Right cardiac atrium (tissue), 5 donors: ENCODE measurements around the gene SLC1A3. TPM values are rescaled to one million over a fixed set of nuclear protein-coding genes. Genes with fewer than 3 reads are reported as not detected.

ENCODE experiments used
- ATAC-seq, 2 donors: fragments of 200-7000 bp; cut with Tn5 transposase; one replicate each; pipeline versions ENCODE4 v1.8.0 to v1.9.1; 2020; ENCODE audit warnings: moderate library complexity in 2 of 2, mild to moderate bottlenecking in 1 of 2
- DNase-seq, 3 donors: peaks; one replicate each; pipeline ENCODE4 v3.0.0-alpha.2; 2020
- H3K27ac ChIP-seq: one replicate; pipeline ENCODE4 v1.5.1; 2013; ENCODE audit warnings: mild to moderate bottlenecking, low read length, control low read depth, moderate library complexity
- H3K27me3 ChIP-seq: one replicate; pipeline ENCODE4 v1.6.1; 2013; ENCODE audit not compliant: control insufficient read depth, insufficient read depth
- H3K4me1 ChIP-seq: one replicate; pipeline ENCODE4 v1.6.1; 2013; ENCODE audit warnings: low read length; ENCODE audit not compliant: control insufficient read depth, insufficient read depth
- H3K4me3 ChIP-seq: one replicate; pipeline ENCODE4 v1.5.1; 2013; ENCODE audit warnings: low read length, control low read depth
- H3K9me3 ChIP-seq: one replicate; pipeline ENCODE4 v1.6.1; 2013; ENCODE audit warnings: low read length; ENCODE audit not compliant: control insufficient read depth
- WGBS: extraction: QIAGEN DNeasy Blood & Tissue Kit; methylation state at CpG from one replicate; pipeline ENCODE4 v1.1.7; 2013; 5-methylcytosine and 5-hydroxymethylcytosine counted together
- intact Hi-C, 4 donors: fragments of 100-400 bp; cut with DNase I; formaldehyde crosslinking; loops; one replicate each; pipeline versions ENCODE4 v1.11.0 to v1.14.0; 2022 to 2023
- polyA plus RNA-seq: library from polyadenylated mRNA; stranded (reverse); fragments of 200-250 nt; gene quantifications from one replicate; pipeline ENCODE4 v1.2.3, GENCODE V29; 2013
- total RNA-seq, 4 donors: library from RNA; stranded (reverse); fragmentation: NEBNext Ultra II Directional; extraction: Animal tissue kit (Norgen Biotek cat#: 25700); gene quantifications; one replicate each; pipeline ENCODE4 v1.2.1, GENCODE V29; 2021
- donor health status: healthy with polysubstance abuse.
- donor health status: DM: no; HTN: yes; CAD: no.
- donor health status: DM: no; HTN: no; CAD: no.
- donor health status: DM: no; HTN: yes; CAD: no; lungs with severe emphysema.
- donor health status: DM: yes; HTN: yes; CAD: no.

Gene SLC1A3
- total and polyA plus RNA-seq, 5 donors, result 21.7 to 44.5 (median 32.8) TPM

GRCh38 chr5:36688722-36689121 is 82.3 kb downstream of the SLC1A3 start:
- no peaks in the 10 kb centered on the region for H3K27me3 ChIP-seq
- no peak overlapping the region for H3K27ac ChIP-seq
- no peak overlapping the region for H3K4me3 ChIP-seq
- DNase-seq, result no peak
- ATAC-seq, result no peak
- no peaks in the 10 kb centered on the region for H3K4me1 ChIP-seq
- intact Hi-C loops, result loop anchor here in 1 of 4 donors (10.0 kb wide), 1 partner anchor 84 kb away; the partner anchor contains the start of gene SLC1A3
- H3K9me3 ChIP-seq, result no peaks in the 10 kb centered on the region
- 92% methylated on average over 6 of the region's 6 CpGs for WGBS

- H3K27me3 ChIP-seq, result no peaks in the 10 kb centered on the region
- DNase-seq, result no peak
- no peaks in the 10 kb centered on the region for H3K9me3 ChIP-seq
- no peak overlapping the region for H3K4me3 ChIP-seq
- 83% methylated on average over 5 of the region's 5 CpGs for WGBS
- H3K27ac ChIP-seq, result no peak overlapping the region
- ATAC-seq, result no peak
- no peaks in the 10 kb centered on the region for H3K4me1 ChIP-seq
- intact Hi-C loops, result loop anchor here in 1 of 4 donors (10.0 kb wide), 1 partner anchor 84 kb away; the partner anchor contains the start of gene SLC1A3
Measured at GRCh38 chr5:36689225-36689624, 82.8 kb downstream of the SLC1A3 start.

GRCh38 chr5:36690041-36690961 is 83.9 kb downstream of the SLC1A3 start:
- H3K4me3 ChIP-seq, result peak overlapping the region; percentile 62
- no peaks in the 10 kb centered on the region for H3K27me3 ChIP-seq
- WGBS, result 4% methylated on average over 50 of the region's 50 CpGs
- peak; percentile 78 to 83 for ATAC-seq
- H3K9me3 ChIP-seq, result no peaks in the 10 kb centered on the region
- H3K27ac ChIP-seq, result peak overlapping the region; percentile 58
- peak; percentile 83 to 92 (median 90) for DNase-seq
- no peaks in the 10 kb centered on the region for H3K4me1 ChIP-seq
- intact Hi-C loops, result loop anchor here in 3 of 4 donors (5.0 to 10.0 kb wide), 3 partner anchors 186 to 426 kb away; no protein-coding TSS in a partner anchor

DNA sequence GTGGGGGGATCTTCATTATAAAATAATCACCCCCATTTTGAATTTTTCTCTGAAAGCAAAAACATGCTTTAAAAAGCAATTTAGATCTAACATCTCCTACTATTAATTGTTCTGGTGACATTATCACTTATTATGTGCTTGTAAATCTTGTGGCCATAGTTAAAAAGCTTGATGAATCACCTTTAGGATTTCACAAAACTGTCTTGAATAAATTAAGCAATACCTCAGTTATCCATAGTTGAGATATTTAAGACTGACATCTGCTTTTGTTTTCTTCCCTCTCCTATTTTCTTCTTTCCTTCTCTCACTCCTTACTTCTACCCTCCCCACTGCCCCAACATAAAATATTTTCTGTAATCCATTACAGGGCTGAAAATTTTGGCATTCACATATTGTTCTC is 84.8 kb downstream of the SLC1A3 start:
- no peak overlapping the region for H3K27ac ChIP-seq

GRCh38 chr5:36691696-36692371 is 85.4 kb downstream of the SLC1A3 start:
- Histone ChIP-seq H3K27me3 (no peaks in the 10 kb centered on the region), H3K4me3 (no peak overlapping the region), H3K4me1 (no peaks in the 10 kb centered on the region), H3K27ac (peak overlapping the region; percentile 46), H3K9me3 (no peaks in the 10 kb centered on the region)
- DNase-seq, result peak in 2 of 3 donors; percentile 45 to 73
- WGBS, result 39% methylated on average over 5 of the region's 5 CpGs
- peak; percentile 42 to 50 for ATAC-seq
- intact Hi-C loops, result loop anchor here (2.0 to 10.0 kb wide), 4 partner anchors 187 to 427 kb away; no protein-coding TSS in a partner anchor

More for the DNA sequence above, 84.8 kb downstream of the SLC1A3 start:
- ATAC-seq, result no peak
- Histone ChIP-seq H3K4me1 (no peaks in the 10 kb centered on the region), H3K9me3 (no peaks in the 10 kb centered on the region), H3K27me3 (no peaks in the 10 kb centered on the region), H3K4me3 (no peak overlapping the region)
- intact Hi-C loops, result loop anchor here in 3 of 4 donors (5.0 to 10.0 kb wide), 3 partner anchors 186 to 426 kb away; no protein-coding TSS in a partner anchor
- no peak for DNase-seq

DNA sequence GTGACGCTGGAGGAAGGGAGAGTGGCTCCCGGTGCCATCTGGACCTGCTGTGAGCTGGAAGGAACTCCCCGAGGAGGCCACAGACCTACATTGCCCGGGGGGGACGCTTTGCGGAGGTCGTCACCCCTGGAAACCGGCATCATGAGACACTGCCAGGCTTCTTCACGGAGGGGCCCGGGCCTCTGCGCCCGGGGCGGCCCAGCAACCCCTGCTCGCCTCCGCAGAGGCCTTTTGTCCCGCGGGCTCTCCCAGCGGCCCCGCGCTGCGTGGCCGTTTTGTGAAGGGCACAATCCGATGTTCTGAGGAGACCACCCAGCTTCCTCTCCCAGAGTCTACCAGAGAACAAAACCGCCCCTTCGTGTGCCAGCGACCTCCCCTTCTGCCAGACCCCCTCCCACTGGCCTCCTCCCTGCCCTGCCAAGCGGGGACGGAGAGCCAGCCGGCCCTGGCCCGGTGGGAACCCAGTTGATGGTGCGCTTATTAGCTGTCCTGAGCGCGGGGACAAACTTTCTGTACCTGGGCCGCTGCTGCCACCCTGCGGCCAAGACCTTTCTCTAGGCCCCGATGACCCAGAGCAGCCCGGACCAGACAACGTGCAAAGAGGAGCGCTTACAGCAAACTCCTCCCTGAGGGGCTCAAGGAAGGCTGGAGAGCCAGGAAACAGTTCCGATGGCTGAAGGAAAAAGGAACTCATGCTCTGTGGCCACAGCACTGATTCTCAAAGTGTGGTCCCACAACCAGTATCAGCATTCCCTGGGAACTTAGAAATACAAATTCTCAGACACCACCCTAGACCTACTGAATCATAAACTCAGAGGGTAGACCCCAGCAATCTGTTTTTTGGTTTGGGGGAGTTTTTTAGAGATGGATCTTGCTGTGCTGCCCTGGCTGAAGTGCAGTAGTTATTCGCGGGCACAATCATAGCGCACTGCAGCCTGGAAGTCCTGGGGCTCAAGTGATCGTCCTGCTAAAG is 86.7 kb downstream of the SLC1A3 start:
- 24% methylated on average over 44 of the region's 44 CpGs for WGBS
- Histone ChIP-seq H3K4me1 (no peaks in the 10 kb centered on the region), H3K4me3 (no peak overlapping the region), H3K9me3 (no peaks in the 10 kb centered on the region), H3K27me3 (no peaks in the 10 kb centered on the region), H3K27ac (no peak overlapping the region)
- intact Hi-C loops, result loop anchor here (2.0 to 10.0 kb wide), 4 partner anchors 188 to 428 kb away; no protein-coding TSS in a partner anchor
- DNase-seq, result peak; percentile 82 to 94 (median 92)
- ATAC-seq, result peak; percentile 86 to 88

DNA sequence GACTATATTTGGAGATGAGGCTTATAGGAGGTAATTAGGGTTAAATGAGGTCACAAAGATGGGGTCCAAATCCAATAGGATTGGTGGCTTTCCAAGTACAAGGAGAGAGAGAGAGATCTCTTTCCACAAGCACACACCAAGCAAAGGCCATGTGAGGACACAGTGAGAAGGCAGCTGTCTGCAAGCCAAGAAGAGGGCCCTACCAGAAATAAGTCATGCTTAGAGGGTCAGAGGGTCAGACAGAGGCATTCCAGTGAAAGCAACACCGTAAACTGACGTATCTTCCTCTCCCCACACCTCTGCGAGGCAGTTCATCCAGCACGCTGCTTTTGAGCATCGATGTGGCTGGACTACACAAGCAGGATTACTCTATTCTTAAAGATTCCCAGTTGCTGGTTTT is 87.9 kb downstream of the SLC1A3 start:
- Histone ChIP-seq H3K27me3 (no peaks in the 10 kb centered on the region), H3K4me3 (no peak overlapping the region), H3K27ac (no peak overlapping the region), H3K9me3 (no peaks in the 10 kb centered on the region), H3K4me1 (no peaks in the 10 kb centered on the region)
- intact Hi-C loops, result loop anchor here in 3 of 4 donors (5.0 to 10.0 kb wide), 3 partner anchors 190 to 430 kb away; no protein-coding TSS in a partner anchor
- WGBS, result 55% methylated on average over 5 of the region's 5 CpGs
- no peak for DNase-seq
- no peak for ATAC-seq

GRCh38 chr5:36696059-36696673 is 89.8 kb downstream of the SLC1A3 start:
- no peaks in the 10 kb centered on the region for H3K4me1 ChIP-seq
- DNase-seq (peak; percentile 47 to 76 (median 61)), ATAC-seq (peak in 1 of 2 donors; percentile 31)
- no peaks in the 10 kb centered on the region for H3K9me3 ChIP-seq
- no peak overlapping the region for H3K27ac ChIP-seq
- H3K4me3 ChIP-seq, result no peak overlapping the region
- intact Hi-C loops, result loop anchor here in 2 of 4 donors (2.0 to 10.0 kb wide), 3 partner anchors 191 to 431 kb away; no protein-coding TSS in a partner anchor
- 34% methylated on average over 7 of the region's 7 CpGs for WGBS
- H3K27me3 ChIP-seq, result no peaks in the 10 kb centered on the region

DNA sequence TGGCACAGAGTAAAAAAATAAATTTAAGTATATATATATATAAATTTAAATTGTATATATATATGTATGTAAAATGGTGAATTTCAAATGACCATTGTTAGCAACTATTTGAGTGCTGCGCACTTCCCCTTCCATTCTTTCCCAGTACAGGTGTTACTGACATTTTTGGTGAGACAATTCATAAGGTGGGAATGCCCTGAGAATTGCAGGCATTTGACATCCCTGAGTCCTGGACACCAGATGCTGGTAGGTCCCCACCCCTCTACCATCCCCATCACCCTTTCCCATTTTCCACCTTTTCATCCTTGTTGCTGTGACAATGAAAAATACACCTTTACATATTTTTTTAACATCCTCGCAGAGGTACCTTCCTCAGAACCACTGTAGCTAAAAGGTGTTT is 91.6 kb downstream of the SLC1A3 start:
- WGBS, result over 99% methylated on average over 2 of the region's 2 CpGs

More for the DNA sequence above, 91.6 kb downstream of the SLC1A3 start:
- Histone ChIP-seq H3K27ac (no peak overlapping the region), H3K9me3 (no peaks in the 10 kb centered on the region), H3K27me3 (no peaks in the 10 kb centered on the region), H3K4me3 (no peak overlapping the region), H3K4me1 (no peaks in the 10 kb centered on the region)
- ATAC-seq (no peak), DNase-seq (no peak)
- intact Hi-C loops, result loop anchor here in 2 of 4 donors (10.0 kb wide), 2 partner anchors 193 to 433 kb away; no protein-coding TSS in a partner anchor
